Stomach (tissue), 4 donors: ENCODE measurements around the gene EPB41L4B.

ENCODE experiments used
- EP300 ChIP-seq: sonication (generic); formaldehyde crosslinking; IDR thresholded peaks from one replicate; pipeline ENCODE4 v1.6.1; 2017; ENCODE audit warnings: antibody characterized with exemption
- TF ChIP-seq, protein P1 (sequence below), 7 experiments: fragments of 450-650 bp in 4 of 7; fragments of 200-600 bp in 3 of 7; sonication (generic) in 3 of 7; IDR thresholded peaks; one replicate each; pipeline ENCODE4 v1.5.1; 2016 to 2019; ENCODE audit warnings: antibody characterized with exemption in 7 of 7, control low read depth in 2 of 7, mild to moderate bottlenecking in 1 of 7

DNA sequence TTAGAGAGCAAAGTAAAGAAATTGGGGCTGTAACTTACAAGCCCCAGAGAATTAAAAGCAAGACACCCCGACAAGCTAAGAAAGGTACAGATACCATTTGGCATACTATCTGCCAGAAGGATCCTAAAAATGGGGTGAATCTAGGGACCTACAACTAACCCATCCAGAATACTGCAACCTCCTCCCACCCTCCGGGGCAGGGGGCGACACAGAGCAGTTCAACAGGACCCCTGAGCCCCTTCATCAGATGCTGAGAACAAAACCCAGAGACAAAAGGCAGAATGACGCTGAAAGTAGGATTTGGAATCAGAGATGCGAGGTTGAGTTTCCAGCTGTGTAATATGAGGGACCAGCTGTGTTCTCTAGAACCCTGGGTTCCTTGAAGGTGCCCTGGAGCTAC, 71.2 kb downstream of the EPB41L4B start:
- TF ChIP-seq, protein P1, sequence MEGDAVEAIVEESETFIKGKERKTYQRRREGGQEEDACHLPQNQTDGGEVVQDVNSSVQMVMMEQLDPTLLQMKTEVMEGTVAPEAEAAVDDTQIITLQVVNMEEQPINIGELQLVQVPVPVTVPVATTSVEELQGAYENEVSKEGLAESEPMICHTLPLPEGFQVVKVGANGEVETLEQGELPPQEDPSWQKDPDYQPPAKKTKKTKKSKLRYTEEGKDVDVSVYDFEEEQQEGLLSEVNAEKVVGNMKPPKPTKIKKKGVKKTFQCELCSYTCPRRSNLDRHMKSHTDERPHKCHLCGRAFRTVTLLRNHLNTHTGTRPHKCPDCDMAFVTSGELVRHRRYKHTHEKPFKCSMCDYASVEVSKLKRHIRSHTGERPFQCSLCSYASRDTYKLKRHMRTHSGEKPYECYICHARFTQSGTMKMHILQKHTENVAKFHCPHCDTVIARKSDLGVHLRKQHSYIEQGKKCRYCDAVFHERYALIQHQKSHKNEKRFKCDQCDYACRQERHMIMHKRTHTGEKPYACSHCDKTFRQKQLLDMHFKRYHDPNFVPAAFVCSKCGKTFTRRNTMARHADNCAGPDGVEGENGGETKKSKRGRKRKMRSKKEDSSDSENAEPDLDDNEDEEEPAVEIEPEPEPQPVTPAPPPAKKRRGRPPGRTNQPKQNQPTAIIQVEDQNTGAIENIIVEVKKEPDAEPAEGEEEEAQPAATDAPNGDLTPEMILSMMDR (IDR thresholded peaks at IDR 0.05) = no peak
- no peak for TF ChIP-seq EP300
